GM10847 (cell line): ENCODE measurements around the gene RUVBL1.

Source experiments
- POLR2A ChIP-seq: IDR thresholded peaks from 2 replicates; pipeline ENCODE4 v1.6.1; 2011; ENCODE audit not compliant: insufficient read length; ENCODE audit errors: extremely low read depth

The RUVBL1 gene

DNA sequence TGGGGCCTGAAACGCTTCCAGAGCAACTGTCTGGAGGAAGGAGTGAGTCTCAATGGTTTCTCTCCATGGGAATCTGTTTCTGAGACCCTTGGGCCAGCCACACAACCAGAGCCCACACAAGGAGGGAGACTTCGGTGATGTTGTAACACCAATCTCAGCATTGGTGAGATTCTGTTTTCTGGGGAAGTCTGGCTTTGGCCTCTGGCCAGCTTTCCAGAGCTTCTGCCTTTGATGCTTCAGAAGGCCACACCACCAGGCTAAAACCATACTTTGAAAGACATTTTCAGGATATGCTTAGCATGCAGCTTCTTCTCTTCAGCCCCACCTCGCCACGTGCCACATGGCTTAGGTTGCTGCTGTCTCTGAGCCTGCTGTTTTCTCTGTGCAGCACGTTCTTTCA lies 26.0 kb upstream of the RUVBL1 start:
- TF ChIP-seq POLR2A, result no peak

GRCh38 chr3:128146201-128146600 lies 22.6 kb upstream of the RUVBL1 start:
- TF ChIP-seq POLR2A, result no peak

DNA sequence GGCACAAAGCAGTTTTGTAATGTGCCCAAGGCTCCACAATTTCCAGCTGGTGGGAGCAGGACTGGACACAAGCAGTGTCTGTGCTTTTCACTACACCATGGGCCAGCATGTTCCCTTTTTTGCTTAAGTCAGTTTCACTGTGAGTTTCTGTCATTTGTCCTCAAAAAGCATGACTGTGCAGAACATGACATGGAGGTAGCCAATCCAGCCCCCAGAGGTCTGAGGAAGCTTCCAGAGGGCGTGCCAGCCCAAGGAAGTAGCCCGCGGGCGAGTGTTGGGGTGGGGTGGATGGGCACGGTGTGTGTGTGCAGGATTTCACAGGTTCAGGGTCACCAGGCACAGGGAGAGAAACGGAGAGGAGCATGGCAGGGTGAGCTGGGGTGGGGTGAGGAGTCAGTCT lies 21.7 kb upstream of the RUVBL1 start:
- no peak for TF ChIP-seq POLR2A

DNA sequence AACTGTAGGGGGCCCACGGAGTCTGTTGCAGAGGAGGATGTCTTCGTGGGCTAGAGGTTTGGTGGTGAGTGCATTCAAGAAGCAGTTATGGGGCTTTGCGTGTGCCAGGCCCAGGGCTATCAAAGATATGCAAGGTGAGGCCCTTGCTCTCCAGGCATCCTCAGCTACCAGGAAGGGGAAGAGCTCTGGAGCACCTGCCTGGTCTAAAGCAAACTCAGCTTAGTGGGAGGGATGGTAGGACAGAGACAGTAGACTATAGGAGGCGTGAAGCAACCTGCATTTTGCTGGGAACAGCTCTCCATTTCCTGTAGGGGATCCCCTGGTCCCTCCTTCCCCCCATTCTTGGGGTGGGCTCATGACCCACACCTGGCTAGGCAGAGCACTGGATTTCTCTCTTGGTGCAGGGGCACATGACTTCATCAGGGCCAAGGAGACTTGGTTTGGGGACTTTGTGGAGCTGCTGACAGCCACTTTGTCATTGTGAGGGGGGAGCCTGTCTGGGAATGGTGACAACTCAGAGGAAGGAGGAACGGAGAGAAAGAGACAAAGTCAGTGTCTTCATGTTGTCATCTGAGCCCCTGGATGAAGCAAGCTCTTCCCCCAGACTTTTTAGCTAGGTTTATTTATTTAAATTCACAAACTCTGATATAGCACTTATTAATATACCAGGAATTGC lies 21.0 kb upstream of the RUVBL1 start:
- no peak for TF ChIP-seq POLR2A

DNA sequence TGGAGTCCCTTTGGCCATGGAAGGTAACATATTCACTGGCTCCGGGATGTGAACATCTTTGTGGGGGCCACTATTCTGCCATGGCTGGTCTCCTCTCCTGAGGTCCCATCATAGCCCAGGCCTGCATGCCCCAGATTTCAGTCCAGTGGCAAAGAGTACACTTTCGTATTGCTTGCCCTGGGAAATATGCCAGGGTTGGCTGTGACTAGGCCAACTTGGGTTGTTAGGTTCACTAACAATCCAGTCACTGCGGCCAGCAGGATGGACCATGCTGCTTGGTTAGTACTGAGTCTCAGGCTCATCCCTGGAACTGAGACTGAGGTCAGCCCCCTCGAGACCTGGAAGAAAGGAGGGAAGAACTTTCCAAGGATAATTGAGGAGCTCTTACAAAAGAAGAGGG lies 19.9 kb upstream of the RUVBL1 start:
- TF ChIP-seq POLR2A, result no peak

- no peak for TF ChIP-seq POLR2A
These were observed 9.8 kb upstream of the RUVBL1 start for GRCh38 chr3:128133273-128133883.

- no peak for TF ChIP-seq POLR2A
These were observed 8.5 kb upstream of the RUVBL1 start for GRCh38 chr3:128131897-128132646.

- no peak for TF ChIP-seq POLR2A
These were observed 4.6 kb upstream of the RUVBL1 start for GRCh38 chr3:128128251-128128650.

DNA sequence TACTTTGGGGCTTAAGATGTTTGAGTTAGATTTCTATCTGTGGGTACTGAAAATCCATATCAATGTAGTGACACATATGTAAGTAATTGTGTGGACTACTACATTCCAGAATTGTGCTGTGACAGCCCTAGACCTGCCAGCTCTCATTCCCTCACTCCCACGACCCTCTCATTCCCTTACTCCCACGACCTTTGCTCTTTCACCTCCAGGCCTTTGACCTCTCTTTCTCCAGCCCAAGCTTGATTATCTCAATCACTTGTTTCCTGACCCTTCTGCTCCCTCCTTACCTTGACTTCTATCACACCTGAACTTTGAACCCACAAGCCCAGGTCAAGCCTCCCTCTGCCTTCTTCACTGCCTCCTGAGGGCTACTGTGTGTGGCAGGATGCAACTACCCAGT lies 3.6 kb upstream of the RUVBL1 start:
- no peak for TF ChIP-seq POLR2A

GRCh38 chr3:128123156-128123537 lies 465 bp downstream of the RUVBL1 start:
- no peak for TF ChIP-seq POLR2A

DNA sequence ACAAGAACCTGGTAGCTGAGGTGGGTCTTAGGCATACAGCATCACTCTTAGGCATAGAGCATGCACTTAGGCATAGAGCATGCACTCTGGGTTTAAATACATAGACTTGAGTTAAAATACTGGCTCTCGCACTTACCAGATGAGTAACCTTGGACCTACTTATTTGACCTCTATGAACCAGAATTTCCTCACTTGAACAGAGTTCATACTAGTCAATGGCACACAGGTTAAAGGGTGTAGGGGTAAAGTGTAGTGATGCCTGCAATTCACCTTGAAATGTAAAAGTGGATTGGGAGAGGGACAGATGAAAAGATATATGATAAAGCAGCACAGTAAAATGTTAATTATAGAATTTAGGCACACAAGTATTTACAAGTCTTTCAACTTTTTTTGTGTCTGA lies 1.6 kb downstream of the RUVBL1 start:
- TF ChIP-seq POLR2A, result no peak

DNA sequence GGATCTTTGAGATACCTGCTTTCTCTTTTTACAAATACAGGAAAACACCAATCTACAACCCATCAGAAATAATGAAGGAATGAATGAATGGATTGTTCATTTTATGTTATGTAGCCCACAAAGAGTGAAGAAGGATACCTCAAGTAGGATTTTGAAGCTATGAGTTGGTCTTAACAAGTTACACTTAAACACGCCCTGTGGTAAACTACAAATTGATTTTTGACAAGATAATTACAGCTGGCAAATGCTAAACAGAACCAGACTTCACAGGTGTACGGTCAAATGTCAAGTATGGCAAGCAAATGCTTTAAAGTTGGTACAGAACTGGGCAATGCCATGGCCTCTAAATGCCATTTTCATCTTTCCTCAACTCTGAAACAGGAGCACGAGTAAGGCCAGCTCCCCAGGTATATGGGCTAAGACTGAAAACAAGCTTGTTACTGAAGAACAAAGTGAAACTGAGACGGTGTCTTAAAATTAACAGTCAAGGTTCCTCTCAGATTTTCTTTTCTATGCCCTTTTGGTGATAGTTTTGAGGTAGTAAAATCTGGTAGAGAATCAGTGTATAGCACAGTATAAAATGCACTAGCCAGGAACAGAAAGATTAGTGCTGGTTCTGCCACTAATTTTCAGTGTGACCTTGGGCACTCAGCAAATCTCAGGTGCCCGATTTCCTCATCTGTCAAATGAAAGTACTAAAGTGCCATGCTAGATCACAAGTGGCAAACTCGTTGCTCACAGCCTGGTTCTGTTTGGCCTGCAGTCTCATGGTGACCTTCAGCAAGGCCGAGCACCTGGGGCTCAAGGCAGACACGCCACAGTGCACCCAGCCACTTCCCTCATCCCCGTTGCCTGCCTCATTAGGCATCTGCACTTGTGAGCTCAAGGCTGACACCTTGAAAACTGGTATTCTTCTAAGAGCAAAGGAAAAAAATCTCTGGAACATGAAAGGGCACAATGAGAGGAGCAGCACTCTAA lies 9.5 kb downstream of the RUVBL1 start:
- no peak for TF ChIP-seq POLR2A

DNA sequence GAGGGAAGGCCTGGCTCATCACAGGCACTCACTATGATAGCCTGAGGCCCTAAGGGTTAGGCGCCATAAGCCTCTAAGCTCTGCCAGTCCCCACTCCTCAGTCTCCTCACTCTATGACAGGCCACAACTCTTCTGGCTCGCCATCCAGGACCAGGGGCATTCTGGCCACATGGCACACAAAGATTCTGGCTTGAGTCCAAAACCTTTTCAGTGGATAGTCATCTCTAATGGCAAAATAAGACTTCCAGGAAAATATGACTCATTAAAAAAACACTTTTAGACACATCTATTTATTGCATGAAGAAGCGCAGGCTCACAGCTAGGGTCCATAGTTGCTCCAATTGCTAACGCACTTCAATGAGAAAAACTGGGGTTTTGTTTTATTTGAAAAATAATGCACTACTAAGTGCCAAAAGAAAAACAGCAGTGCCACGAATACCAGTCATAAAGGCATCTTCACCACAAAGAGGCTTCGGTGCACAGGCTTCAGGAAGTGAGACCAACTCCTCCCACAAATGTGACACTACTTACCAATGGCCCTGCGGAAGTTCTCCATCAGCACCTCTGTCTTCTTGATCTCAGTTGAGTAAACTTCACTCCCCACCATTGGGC lies 11.1 kb downstream of the RUVBL1 start:
- TF ChIP-seq POLR2A, result no peak

DNA sequence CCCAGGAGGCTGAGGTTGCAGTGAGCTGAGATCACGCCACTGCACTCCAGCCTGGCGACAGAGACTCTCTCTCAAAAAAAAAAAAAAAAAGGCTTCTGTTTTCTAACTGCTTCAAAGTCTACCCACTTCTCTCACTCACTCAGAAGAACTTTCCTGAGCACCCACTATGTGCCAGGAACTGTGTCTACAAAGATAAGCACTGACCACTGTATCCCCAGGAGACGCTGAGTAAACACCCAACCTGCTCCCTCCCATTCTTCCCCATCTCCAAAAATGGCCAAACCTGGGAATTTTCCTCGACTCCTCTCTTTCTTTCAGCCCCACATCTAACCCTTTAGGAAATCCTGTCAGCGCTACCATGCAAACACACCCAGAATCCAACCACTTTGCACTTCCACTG lies 12.5 kb downstream of the RUVBL1 start:
- TF ChIP-seq POLR2A, result no peak

DNA sequence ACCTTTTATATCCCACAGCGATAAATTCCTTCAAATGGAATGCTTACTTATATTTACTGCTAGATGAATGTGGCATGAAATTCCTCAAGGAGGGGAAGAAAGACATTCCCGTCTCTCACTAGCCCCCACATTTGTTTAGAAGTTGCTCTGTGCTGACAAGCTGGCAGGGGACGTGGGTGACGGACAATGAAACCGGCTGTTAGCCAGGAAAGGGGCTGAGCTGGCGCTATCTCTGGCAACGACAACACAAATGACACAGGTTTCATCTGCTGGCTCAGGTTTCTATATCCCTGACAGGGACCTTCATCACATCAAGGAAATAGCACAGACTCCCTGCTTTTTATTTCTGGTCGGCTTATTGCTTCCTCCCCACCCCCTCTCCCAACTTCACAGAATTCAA lies 15.8 kb downstream of the RUVBL1 start:
- TF ChIP-seq POLR2A, result no peak
